SU-DHL-6 (cell line): ENCODE data around the gene NLRP1.

Experiments
- EZH2phosphoT487 ChIP-seq: fragments of 200-600 bp; sonication (generic), shearing (Covaris generic); conservative IDR thresholded peaks from 2 replicates; pipeline ENCODE4 v1.6.1; 2018; ENCODE audit warnings: mild to moderate bottlenecking, antibody characterized with exemption, low read length, moderate library complexity, mixed read lengths
- TF ChIP-seq, protein P1 (sequence below): fragments of 200-600 bp; sonication (generic); IDR thresholded peaks from one replicate; pipeline ENCODE4 v1.5.1; 2017; ENCODE audit warnings: antibody characterized with exemption, mild to moderate bottlenecking, low read length, moderate library complexity; ENCODE audit not compliant: insufficient read depth, poor library complexity, severe bottlenecking

DNA sequence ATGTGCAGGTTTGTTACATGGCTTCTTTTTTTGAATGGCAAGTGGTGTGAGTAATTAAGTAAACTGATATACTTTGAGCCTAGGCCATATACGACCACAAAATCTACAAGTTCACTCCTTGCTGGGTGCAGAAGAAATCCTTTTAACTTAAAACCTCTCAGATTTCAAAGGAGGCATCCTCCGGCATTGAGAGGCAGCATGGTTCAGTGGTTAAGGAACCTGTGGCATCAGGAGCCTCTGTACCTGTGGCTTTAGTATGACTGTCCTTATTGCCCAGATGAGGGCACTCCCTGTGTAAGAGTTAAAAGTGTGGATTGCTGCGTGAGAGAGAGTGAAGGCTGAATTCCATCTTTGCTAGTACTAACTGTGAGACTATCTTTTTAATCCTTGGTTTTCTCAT is 3.3 kb downstream of the NLRP1 start:
- TF ChIP-seq, protein P1, sequence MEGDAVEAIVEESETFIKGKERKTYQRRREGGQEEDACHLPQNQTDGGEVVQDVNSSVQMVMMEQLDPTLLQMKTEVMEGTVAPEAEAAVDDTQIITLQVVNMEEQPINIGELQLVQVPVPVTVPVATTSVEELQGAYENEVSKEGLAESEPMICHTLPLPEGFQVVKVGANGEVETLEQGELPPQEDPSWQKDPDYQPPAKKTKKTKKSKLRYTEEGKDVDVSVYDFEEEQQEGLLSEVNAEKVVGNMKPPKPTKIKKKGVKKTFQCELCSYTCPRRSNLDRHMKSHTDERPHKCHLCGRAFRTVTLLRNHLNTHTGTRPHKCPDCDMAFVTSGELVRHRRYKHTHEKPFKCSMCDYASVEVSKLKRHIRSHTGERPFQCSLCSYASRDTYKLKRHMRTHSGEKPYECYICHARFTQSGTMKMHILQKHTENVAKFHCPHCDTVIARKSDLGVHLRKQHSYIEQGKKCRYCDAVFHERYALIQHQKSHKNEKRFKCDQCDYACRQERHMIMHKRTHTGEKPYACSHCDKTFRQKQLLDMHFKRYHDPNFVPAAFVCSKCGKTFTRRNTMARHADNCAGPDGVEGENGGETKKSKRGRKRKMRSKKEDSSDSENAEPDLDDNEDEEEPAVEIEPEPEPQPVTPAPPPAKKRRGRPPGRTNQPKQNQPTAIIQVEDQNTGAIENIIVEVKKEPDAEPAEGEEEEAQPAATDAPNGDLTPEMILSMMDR, result no peak
- TF ChIP-seq EZH2phosphoT487, result no peak
